ENCODE results near the gene ADAMTSL2. TPM values are rescaled to one million over a fixed set of nuclear protein-coding genes. Genes with fewer than 3 reads are reported as not detected.

Gene ADAMTSL2
- total and polyA plus RNA-seq, 2 of the 13 experiments (the other 11 are each of a cell fraction or from before 2014, with no cell fraction given) = 1.9 to 3.8 TPM

DNA sequence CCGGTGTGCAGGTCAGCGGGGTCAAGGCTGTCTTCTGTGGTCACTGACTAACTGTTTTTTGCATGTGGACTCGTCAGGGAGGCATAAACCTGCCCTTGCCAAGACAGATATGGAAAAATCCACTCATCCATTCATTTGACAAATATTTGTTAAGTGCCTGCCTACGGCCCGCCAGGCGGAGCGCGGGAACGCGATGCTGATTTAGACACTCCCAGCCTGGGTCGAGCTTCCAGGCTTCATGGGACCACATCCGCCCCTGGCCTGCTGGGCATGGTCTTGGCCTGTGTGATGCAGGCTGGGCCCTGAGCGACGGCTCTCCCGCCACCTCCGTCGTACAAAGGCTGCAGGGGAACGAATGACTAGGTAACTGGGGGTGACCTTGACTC, 27.9 kb upstream of the ADAMTSL2 start (continued):
- TF ChIP-seq ZNF282 (IDR thresholded peaks at IDR 0.05; ENCODE audit: partially characterized antibody) = no peak
- no peak for TF ChIP-seq ZFP36 (IDR thresholded peaks at IDR 0.05; ENCODE audit: borderline replicate concordance, low read depth, low read length, partially characterized antibody)
- no peak for TF ChIP-seq SNAPC2 (CRISPR knock-in tag; IDR thresholded peaks at IDR 0.05)
- TF ChIP-seq FOXO4 (CRISPR knock-in tag; conservative IDR thresholded peaks at IDR 0.05) = 0 out of 2 replicates have a peak, but pooled peaks have one; percentile 66
- TF ChIP-seq ZNF75D (CRISPR knock-in tag; IDR thresholded peaks at IDR 0.05; ENCODE audit: borderline replicate concordance) = no peak
- TF ChIP-seq MXD3 (CRISPR knock-in tag; IDR thresholded peaks at IDR 0.05) = peak; percentile 81
- no peak for TF ChIP-seq SOX6 (IDR thresholded peaks at IDR 0.05)
- TF ChIP-seq SOX6 (CRISPR knock-in tag; IDR thresholded peaks at IDR 0.05) = peak; percentile 84
- TF ChIP-seq, protein P1, sequence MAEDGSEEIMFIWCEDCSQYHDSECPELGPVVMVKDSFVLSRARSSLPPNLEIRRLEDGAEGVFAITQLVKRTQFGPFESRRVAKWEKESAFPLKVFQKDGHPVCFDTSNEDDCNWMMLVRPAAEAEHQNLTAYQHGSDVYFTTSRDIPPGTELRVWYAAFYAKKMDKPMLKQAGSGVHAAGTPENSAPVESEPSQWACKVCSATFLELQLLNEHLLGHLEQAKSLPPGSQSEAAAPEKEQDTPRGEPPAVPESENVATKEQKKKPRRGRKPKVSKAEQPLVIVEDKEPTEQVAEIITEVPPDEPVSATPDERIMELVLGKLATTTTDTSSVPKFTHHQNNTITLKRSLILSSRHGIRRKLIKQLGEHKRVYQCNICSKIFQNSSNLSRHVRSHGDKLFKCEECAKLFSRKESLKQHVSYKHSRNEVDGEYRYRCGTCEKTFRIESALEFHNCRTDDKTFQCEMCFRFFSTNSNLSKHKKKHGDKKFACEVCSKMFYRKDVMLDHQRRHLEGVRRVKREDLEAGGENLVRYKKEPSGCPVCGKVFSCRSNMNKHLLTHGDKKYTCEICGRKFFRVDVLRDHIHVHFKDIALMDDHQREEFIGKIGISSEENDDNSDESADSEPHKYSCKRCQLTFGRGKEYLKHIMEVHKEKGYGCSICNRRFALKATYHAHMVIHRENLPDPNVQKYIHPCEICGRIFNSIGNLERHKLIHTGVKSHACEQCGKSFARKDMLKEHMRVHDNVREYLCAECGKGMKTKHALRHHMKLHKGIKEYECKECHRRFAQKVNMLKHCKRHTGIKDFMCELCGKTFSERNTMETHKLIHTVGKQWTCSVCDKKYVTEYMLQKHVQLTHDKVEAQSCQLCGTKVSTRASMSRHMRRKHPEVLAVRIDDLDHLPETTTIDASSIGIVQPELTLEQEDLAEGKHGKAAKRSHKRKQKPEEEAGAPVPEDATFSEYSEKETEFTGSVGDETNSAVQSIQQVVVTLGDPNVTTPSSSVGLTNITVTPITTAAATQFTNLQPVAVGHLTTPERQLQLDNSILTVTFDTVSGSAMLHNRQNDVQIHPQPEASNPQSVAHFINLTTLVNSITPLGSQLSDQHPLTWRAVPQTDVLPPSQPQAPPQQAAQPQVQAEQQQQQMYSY (CRISPR knock-in tag; IDR thresholded peaks at IDR 0.05) = peak; percentile 62; the same call in 1 of the 2 replicates
- TF ChIP-seq HBP1 (CRISPR knock-in tag; IDR thresholded peaks at IDR 0.05; ENCODE audit: low read depth) = no peak
- TF ChIP-seq ZNF615 (CRISPR knock-in tag; IDR thresholded peaks at IDR 0.05; ENCODE audit: borderline replicate concordance) = no peak
- TF ChIP-seq, protein P2, sequence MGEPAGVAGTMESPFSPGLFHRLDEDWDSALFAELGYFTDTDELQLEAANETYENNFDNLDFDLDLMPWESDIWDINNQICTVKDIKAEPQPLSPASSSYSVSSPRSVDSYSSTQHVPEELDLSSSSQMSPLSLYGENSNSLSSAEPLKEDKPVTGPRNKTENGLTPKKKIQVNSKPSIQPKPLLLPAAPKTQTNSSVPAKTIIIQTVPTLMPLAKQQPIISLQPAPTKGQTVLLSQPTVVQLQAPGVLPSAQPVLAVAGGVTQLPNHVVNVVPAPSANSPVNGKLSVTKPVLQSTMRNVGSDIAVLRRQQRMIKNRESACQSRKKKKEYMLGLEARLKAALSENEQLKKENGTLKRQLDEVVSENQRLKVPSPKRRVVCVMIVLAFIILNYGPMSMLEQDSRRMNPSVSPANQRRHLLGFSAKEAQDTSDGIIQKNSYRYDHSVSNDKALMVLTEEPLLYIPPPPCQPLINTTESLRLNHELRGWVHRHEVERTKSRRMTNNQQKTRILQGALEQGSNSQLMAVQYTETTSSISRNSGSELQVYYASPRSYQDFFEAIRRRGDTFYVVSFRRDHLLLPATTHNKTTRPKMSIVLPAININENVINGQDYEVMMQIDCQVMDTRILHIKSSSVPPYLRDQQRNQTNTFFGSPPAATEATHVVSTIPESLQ (CRISPR knock-in tag; conservative IDR thresholded peaks at IDR 0.05) = no peak
- peak; percentile 65 for TF ChIP-seq ZGPAT (CRISPR knock-in tag; IDR thresholded peaks at IDR 0.05)
- no peak for TF ChIP-seq HNRNPK (IDR thresholded peaks at IDR 0.05; ENCODE audit: low read depth, low read length, poor library complexity, severe bottlenecking)
- peak; percentile 71; the same call in 1 of the 2 replicates for TF ChIP-seq TEF (CRISPR knock-in tag; IDR thresholded peaks at IDR 0.05)
